Endothelial cell of umbilical vein (primary cell): ENCODE data around the gene BRICD5. TPM values are rescaled to one million over a fixed set of nuclear protein-coding genes. Genes with fewer than 3 reads are reported as not detected.

Source experiments
- BruUV-seq: library from RNA; stranded (reverse); fragments of 400-500 nt; replicated peaks from 2 replicates; lab custom pipeline; 2021; lab: Mats Ljungman, UMichigan
- CTCF ChIA-PET: fragments of 300-600, 350-600 bp; sonication (Branson Sonifier 250); formaldehyde crosslinking; loops from one replicate; lab custom pipeline; 2021; ENCODE audit warnings: antibody characterized with exemption, inconsistent platforms; lab: Charles Lee
- POLR2A ChIA-PET: fragments of 300-600, 350-600 bp; sonication (Branson Sonifier 250); formaldehyde crosslinking; loops from one replicate; lab custom pipeline; 2021; ENCODE audit warnings: antibody characterized with exemption, inconsistent platforms; lab: Charles Lee
- DNase-seq: peaks from one replicate; pipeline ENCODE4 v3.0.0-alpha.2; 2011; ENCODE audit warnings: low read depth, low spot score
- FAIRE-seq: peaks from 2 replicates; lab custom pipeline; 2011; peaks lifted over from hg19 to GRCh38; lab: Jason Lieb, UNC
- H2AFZ ChIP-seq: 2 replicates; pipeline ENCODE4 v1.6.0; 2012; ENCODE audit warnings: low read depth, low read length, control low read depth, inconsistent platforms
- H3K27ac ChIP-seq: 2 replicates; pipeline ENCODE4 v1.5.1; 2011; ENCODE audit warnings: low read depth, mild to moderate bottlenecking, control low read depth, low read length, moderate library complexity; ENCODE audit not compliant: insufficient read depth
- H3K27me3 ChIP-seq, 2 experiments: 2 replicates each; pipeline versions ENCODE4 v1.6.0 to v1.6.1; 2011; ENCODE audit warnings: low read length in 2 of 2, mixed read lengths in 1 of 2; ENCODE audit not compliant: control insufficient read depth in 2 of 2, insufficient read depth in 2 of 2
- H3K36me3 ChIP-seq, 2 experiments: 2 replicates in 1 of 2; 3 replicates in 1 of 2; pipeline ENCODE4 v1.5.1; 2011; ENCODE audit warnings: low read length in 2 of 2, mild to moderate bottlenecking in 1 of 2, moderate library complexity in 1 of 2; ENCODE audit not compliant: control insufficient read depth in 2 of 2, insufficient read depth in 2 of 2; ENCODE audit errors: extremely low read depth in 1 of 2
- H3K4me1 ChIP-seq: 3 replicates; pipeline ENCODE4 v1.5.1; 2011; ENCODE audit warnings: mild to moderate bottlenecking, low read length; ENCODE audit not compliant: control insufficient read depth, insufficient read depth; ENCODE audit errors: extremely low read depth
- H3K4me2 ChIP-seq: 2 replicates; pipeline ENCODE4 v1.6.1; 2011; ENCODE audit warnings: low read length, control low read depth, mixed read lengths; ENCODE audit not compliant: insufficient read depth
- H3K4me3 ChIP-seq, 3 experiments: fragments of 200-600 bp in 1 of 3; sonication (generic), shearing (Covaris generic) in 1 of 3; replicated peaks in 1 of 3; 2 replicates each; pipeline ENCODE4 v1.5.1; 2011 to 2016; ENCODE audit warnings: control low read depth in 3 of 3, low read length in 3 of 3, mild to moderate bottlenecking in 2 of 3, inconsistent platforms in 1 of 3, low read depth in 1 of 3, moderate library complexity in 1 of 3; ENCODE audit not compliant: insufficient read depth in 1 of 3
- H3K79me2 ChIP-seq: 2 replicates; pipeline ENCODE4 v1.6.0; 2012; ENCODE audit warnings: low read length, inconsistent platforms; ENCODE audit not compliant: control insufficient read depth, insufficient read depth
- H3K9ac ChIP-seq: replicated peaks from 2 replicates; pipeline ENCODE3; 2011; ENCODE audit warnings: low read length, control low read depth; ENCODE audit not compliant: insufficient read depth; ENCODE audit errors: extremely low read depth
- H3K9me1 ChIP-seq: replicated peaks from 3 replicates; pipeline ENCODE4 v1.6.0; 2011; ENCODE audit warnings: mild to moderate bottlenecking, low read length; ENCODE audit not compliant: control insufficient read depth, insufficient read depth; ENCODE audit errors: extremely low read depth
- H3K9me3 ChIP-seq: replicated peaks from 2 replicates; pipeline ENCODE4 v1.5.1; 2012; ENCODE audit warnings: low read length, inconsistent platforms; ENCODE audit not compliant: control insufficient read depth, insufficient read depth
- H4K20me1 ChIP-seq: replicated peaks from 2 replicates; pipeline ENCODE3; 2011; ENCODE audit warnings: mild to moderate bottlenecking, low read length; ENCODE audit not compliant: control insufficient read depth, insufficient read depth; ENCODE audit errors: extremely low read depth
- CTCF ChIP-seq, 2 donors: IDR thresholded peaks; 1 replicate in 1 of 2; 2 replicates in 1 of 2; pipeline ENCODE4 v1.5.1; 2011; ENCODE audit warnings: low read length in 2 of 2, mild to moderate bottlenecking in 2 of 2, moderate library complexity in 2 of 2, control low read depth in 1 of 2, inconsistent platforms in 1 of 2, low read depth in 1 of 2; ENCODE audit not compliant: insufficient read depth in 1 of 2; ENCODE audit errors: extremely low read depth in 1 of 2
- EZH2 ChIP-seq: IDR thresholded peaks from 2 replicates; pipeline ENCODE4 v1.6.1; 2012; ENCODE audit warnings: borderline replicate concordance, low read depth, mild to moderate bottlenecking, moderate library complexity, low read length, inconsistent platforms; ENCODE audit not compliant: severe bottlenecking
- GATA2 ChIP-seq: IDR thresholded peaks from 2 replicates; pipeline ENCODE4 v1.7.0; 2011; ENCODE audit warnings: low read depth, mild to moderate bottlenecking, moderate library complexity, mixed read lengths, low read length; ENCODE audit not compliant: insufficient read length, insufficient read depth
- JUN ChIP-seq: IDR thresholded peaks from 2 replicates; pipeline ENCODE4 v1.6.1; 2011; ENCODE audit warnings: borderline replicate concordance, low read depth; ENCODE audit not compliant: insufficient read length, insufficient read depth
- POLR2AphosphoS5 ChIP-seq: IDR thresholded peaks from 2 replicates; pipeline ENCODE4 v1.6.1; 2012; ENCODE audit warnings: low read depth, mild to moderate bottlenecking, control low read depth, low read length, moderate library complexity; ENCODE audit not compliant: insufficient read depth
- dilution Hi-C: fragments of 300-500 bp; cut with MboI; formaldehyde crosslinking; loops from one replicate; pipeline ENCODE4 v1.15.0; 2019; ENCODE audit warnings: low sequenced_read_pairs; ENCODE audit not compliant: extremely low pct_ligation_motif_present
- intact Hi-C: fragments of 100-400 bp; cut with micrococcal nuclease; formaldehyde crosslinking; loops from one replicate; pipeline ENCODE4 v1.10.0; 2022
- polyA plus RNA-seq, 4 experiments: library from polyadenylated mRNA; depleted of rRNA in 3 of 4; stranded (reverse) in 3 of 4; unstranded in 1 of 4; fragments of >200 nt; gene quantifications; 2 replicates each; pipeline versions ENCODE4 v1.2.1 to v1.2.3, GENCODE V29; 2011 to 2012; ENCODE audit warnings: missing spikeins in 1 of 4
- total RNA-seq: library from RNA; stranded (reverse); gene quantifications from 2 replicates; pipeline ENCODE4 v1.2.3, GENCODE V29; 2021
- TF ChIP-seq, protein P1 (sequence below): IDR thresholded peaks from 2 replicates; pipeline ENCODE4 v1.6.1; 2011; ENCODE audit not compliant: insufficient read depth, insufficient read length

The BRICD5 gene
- total and polyA plus RNA-seq, 2 donors (not counting 3 experiments of a cell fraction or from before 2014, with no cell fraction given): 5.6 to 8.4 TPM

GRCh38 chr16:2190002-2190658 lies 20.5 kb downstream of the BRICD5 start:
- POLR2A ChIA-PET: no interaction called here
- Histone ChIP-seq H3K4me1 (no peaks in the 10 kb centered on the region), H3K9me1 (no peaks in the 10 kb centered on the region), H3K36me3 (no peaks in the 10 kb centered on the region), H2AFZ (no peak overlapping the region), H3K27me3 (peaks cover 5 to 7% of the 10 kb centered on the region in 2 experiments), H3K27ac (no peak overlapping the region), H4K20me1 (no peaks in the 10 kb centered on the region), H3K4me3 (no peak overlapping the region), H3K79me2 (no peaks in the 10 kb centered on the region), H3K9me3 (no peaks in the 10 kb centered on the region), H3K4me2 (no peak overlapping the region), H3K9ac (no peak overlapping the region)
- FAIRE-seq (no peak), DNase-seq (no peak)
- intact Hi-C loops (no loop called here), dilution Hi-C loops (no loop called here)
- CTCF ChIA-PET: no interaction called here
- TF ChIP-seq POLR2AphosphoS5: no peak
- TF ChIP-seq CTCF (IDR thresholded peaks at IDR 0.05; ENCODE audit: extremely low read depth in 1 of 2, insufficient read depth in 1 of 2, low read depth in 1 of 2, low read length in 2 of 2): no peak
- no peak for TF ChIP-seq JUN
- TF ChIP-seq, protein P1, sequence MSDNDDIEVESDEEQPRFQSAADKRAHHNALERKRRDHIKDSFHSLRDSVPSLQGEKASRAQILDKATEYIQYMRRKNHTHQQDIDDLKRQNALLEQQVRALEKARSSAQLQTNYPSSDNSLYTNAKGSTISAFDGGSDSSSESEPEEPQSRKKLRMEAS: no peak
- TF ChIP-seq EZH2: no peak
- TF ChIP-seq GATA2: no peak
- BruUV-seq: no TSS peak
